Heart left ventricle (tissue), 13 donors: ENCODE data around the gene TXNDC15.

Experiments
- POLR2A ChIP-seq, 2 donors: fragments of 450-650 bp; IDR thresholded peaks; one replicate each; pipeline ENCODE4 v1.6.1; 2017; ENCODE audit warnings: antibody characterized with exemption in 2 of 2, mild to moderate bottlenecking in 2 of 2, moderate library complexity in 2 of 2
- TF ChIP-seq, protein P1 (sequence below), 12 donors: fragments of 200-600 bp; sonication (generic) in 4 of 12; IDR thresholded peaks; one replicate each; pipeline versions ENCODE4 v1.5.0 to v1.8.0; 2018 to 2022; ENCODE audit warnings: antibody characterized with exemption in 12 of 12, mild to moderate bottlenecking in 5 of 12
- donor health status: ischemic (EF 13 %, LVEDD 7.1; RV severe dilation, severe dysfunction).
- donor health status: DM: no; HTN: yes; CAD: no.
- donor health status: DM: no; HTN: no; CAD: no.
- donor health status: ischemic (EF 25% LVEDD 6.9; RV normal size, moderate dysfunction).
- donor health status: ischemic (EF 25% LVEDD 5.7; RV mildly dilated, moderate dysfunction).
- donor health status: ischemic (EF 35%, LVEDD 5.7; RV mildly dilated, moderate dysfunction).
- donor health status: nonischemic (EF 11% LVEDD 7.7; RV severe dilation, severe dysfunction).
- donor health status: DM: yes; HTN: yes; CAD: no.
- donor health status: PGD.
- donor health status: ischemic (EF 29% LVEDD 5.4; RV normal size, mild dysfunction).
- donor health status: nonischemic (EF 23%, LVEDD 6.1; RV moderate dilation, normal function).

- TF ChIP-seq, protein P1, sequence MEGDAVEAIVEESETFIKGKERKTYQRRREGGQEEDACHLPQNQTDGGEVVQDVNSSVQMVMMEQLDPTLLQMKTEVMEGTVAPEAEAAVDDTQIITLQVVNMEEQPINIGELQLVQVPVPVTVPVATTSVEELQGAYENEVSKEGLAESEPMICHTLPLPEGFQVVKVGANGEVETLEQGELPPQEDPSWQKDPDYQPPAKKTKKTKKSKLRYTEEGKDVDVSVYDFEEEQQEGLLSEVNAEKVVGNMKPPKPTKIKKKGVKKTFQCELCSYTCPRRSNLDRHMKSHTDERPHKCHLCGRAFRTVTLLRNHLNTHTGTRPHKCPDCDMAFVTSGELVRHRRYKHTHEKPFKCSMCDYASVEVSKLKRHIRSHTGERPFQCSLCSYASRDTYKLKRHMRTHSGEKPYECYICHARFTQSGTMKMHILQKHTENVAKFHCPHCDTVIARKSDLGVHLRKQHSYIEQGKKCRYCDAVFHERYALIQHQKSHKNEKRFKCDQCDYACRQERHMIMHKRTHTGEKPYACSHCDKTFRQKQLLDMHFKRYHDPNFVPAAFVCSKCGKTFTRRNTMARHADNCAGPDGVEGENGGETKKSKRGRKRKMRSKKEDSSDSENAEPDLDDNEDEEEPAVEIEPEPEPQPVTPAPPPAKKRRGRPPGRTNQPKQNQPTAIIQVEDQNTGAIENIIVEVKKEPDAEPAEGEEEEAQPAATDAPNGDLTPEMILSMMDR (IDR thresholded peaks at IDR 0.05), result peak in 1 of 12 donors; percentile 4
- TF ChIP-seq POLR2A (IDR thresholded peaks at IDR 0.05), result peak; percentile 84 to 98
These were observed 28.1 kb upstream of the TXNDC15 start, which contains the start of gene C5orf24 for GRCh38 chr5:134845852-134846640.
